AG09309 (cell line): Measurements from ENCODE around the gene PRKG1.
"Not testable (repeated sequence)": the region's sequence is repeated elsewhere in the genome, so short reads cannot be mapped to it uniquely, and the experiment has no call there.

Experiments used
- DNase-seq: peaks from one replicate; pipeline ENCODE4 v3.0.0-alpha.2; 2010; ENCODE audit warnings: low read depth
- H3K4me3 ChIP-seq: 2 replicates; pipeline ENCODE4 v1.5.1; 2011; ENCODE audit warnings: mild to moderate bottlenecking, low read depth, low read length, moderate library complexity; ENCODE audit not compliant: control insufficient read depth
- TF ChIP-seq, protein P1 (sequence below): IDR thresholded peaks from 2 replicates; pipeline ENCODE4 v1.5.1; 2011; ENCODE audit warnings: mild to moderate bottlenecking, low read depth, low read length, inconsistent platforms; ENCODE audit not compliant: insufficient read depth, control insufficient read depth; ENCODE audit errors: missing control alignments

The PRKG1 gene

DNA sequence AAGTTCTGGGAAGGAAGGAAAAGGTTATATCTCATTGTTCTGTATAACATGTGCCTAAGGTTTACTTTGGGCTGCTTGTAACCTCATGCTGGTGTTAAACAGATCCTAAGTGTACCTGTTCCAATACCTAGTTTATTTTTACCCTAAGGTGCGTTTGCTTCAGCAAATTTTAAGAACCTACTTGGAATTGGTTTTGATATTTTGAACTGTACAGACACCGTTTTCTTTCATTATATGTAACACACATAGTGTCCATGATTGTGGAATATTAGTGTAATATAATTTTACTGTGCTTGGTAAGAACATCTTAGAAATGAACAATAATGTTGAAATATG, 954.2 kb downstream of the PRKG1 start:
- TF ChIP-seq, protein P1, sequence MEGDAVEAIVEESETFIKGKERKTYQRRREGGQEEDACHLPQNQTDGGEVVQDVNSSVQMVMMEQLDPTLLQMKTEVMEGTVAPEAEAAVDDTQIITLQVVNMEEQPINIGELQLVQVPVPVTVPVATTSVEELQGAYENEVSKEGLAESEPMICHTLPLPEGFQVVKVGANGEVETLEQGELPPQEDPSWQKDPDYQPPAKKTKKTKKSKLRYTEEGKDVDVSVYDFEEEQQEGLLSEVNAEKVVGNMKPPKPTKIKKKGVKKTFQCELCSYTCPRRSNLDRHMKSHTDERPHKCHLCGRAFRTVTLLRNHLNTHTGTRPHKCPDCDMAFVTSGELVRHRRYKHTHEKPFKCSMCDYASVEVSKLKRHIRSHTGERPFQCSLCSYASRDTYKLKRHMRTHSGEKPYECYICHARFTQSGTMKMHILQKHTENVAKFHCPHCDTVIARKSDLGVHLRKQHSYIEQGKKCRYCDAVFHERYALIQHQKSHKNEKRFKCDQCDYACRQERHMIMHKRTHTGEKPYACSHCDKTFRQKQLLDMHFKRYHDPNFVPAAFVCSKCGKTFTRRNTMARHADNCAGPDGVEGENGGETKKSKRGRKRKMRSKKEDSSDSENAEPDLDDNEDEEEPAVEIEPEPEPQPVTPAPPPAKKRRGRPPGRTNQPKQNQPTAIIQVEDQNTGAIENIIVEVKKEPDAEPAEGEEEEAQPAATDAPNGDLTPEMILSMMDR, result no peak
- DNase-seq, result no peak
- no peak overlapping the region for H3K4me3 ChIP-seq

DNA sequence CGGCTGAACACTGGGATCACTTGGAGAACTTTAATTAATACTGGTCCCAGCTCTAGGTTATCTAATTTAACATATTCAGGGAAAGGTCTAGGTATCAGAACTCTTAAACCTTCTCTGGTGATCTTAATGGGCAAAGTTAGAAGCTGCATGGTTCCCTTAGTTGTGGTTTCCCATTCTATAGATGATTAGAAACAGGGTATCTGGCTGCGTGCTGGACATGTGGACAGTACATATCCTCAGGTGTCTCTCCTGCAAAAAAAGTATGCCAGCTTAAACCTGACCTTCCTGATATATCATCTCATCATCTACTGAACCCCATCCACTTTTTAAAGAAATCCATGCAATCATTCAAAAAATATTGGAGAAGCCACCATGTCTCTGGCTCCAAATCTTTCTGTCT, 955.3 kb downstream of the PRKG1 start:
- TF ChIP-seq, protein P1, result no peak

DNA sequence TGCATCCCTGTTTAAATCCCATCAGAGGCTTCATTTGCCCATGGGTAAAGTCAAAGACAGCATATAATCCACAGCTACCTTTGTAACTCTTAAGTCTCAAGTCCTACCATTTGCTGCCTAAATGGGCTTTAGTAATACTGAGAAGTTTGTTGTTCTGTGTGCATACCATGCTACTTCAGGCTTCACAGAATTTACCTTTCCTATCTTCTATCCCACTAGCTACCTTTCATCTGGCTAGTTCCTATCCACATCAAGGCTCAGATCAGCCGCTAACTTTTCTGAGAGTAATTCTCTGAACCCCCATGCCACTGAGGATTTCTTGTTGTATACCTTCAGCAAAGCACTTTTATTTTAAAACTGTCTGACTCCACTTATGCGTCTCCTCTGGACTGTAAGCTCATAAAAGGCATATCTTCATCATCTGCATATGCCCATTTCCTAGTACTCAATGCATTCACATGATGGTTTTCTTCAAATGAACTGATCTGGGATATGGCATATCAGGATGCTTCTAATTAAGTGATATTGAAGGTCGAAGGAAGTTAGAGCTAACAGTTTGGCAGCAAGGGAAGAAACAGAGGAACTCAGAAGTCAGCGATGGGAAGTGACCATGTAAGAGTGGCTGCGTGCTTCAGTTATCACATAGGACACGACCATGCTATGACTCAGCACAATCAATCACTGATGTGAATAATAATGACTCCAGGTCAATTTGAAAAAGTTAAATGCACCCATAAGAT, 955.9 kb downstream of the PRKG1 start:
- H3K4me3 ChIP-seq, result no peak overlapping the region
- DNase-seq, result no peak
- TF ChIP-seq, protein P1, result no peak

More for the DNA sequence above, 955.3 kb downstream of the PRKG1 start:
- H3K4me3 ChIP-seq, result no peak overlapping the region
- no peak for DNase-seq

DNA sequence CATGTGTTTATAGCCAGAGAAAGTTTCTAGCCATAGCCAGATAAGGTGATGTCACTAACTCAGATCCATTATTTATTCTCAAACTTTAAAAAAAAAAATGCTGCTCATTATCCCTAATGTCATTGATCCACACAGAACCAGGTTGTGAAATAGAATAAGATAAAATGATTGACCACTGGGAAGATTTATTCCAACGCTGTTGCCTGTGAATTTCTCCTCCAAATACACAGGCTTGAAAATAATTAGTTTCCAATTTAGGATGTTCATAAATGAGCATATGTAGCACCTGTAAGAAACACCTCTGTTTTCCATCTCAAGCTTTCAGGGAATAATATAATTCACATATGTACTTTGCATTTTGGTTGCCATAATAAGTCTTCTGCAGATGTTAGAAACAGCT, 956.7 kb downstream of the PRKG1 start:
- DNase-seq, result no peak
- H3K4me3 ChIP-seq, result no peak overlapping the region
- TF ChIP-seq, protein P1, result no peak

DNA sequence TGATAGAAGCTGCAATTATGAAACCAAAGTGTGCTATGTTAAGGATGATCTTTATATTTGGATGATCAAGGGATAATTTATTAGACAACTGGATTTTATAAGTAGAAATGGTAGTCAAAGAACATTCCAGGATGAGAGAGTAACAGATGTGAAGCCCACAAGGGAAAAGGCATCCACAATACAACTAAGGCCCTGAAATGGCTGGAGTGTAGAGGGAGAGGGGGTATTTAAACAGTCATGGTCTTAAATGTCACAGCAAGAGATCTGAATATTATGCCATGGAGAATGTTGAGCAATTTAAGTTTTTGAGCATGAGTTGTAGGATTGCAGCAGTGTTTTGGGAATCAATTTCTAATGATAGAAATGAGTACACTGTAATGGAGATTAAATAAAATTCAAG, 957.5 kb downstream of the PRKG1 start:
- TF ChIP-seq, protein P1, result no peak
- no peak for DNase-seq
- no peak overlapping the region for H3K4me3 ChIP-seq

DNA sequence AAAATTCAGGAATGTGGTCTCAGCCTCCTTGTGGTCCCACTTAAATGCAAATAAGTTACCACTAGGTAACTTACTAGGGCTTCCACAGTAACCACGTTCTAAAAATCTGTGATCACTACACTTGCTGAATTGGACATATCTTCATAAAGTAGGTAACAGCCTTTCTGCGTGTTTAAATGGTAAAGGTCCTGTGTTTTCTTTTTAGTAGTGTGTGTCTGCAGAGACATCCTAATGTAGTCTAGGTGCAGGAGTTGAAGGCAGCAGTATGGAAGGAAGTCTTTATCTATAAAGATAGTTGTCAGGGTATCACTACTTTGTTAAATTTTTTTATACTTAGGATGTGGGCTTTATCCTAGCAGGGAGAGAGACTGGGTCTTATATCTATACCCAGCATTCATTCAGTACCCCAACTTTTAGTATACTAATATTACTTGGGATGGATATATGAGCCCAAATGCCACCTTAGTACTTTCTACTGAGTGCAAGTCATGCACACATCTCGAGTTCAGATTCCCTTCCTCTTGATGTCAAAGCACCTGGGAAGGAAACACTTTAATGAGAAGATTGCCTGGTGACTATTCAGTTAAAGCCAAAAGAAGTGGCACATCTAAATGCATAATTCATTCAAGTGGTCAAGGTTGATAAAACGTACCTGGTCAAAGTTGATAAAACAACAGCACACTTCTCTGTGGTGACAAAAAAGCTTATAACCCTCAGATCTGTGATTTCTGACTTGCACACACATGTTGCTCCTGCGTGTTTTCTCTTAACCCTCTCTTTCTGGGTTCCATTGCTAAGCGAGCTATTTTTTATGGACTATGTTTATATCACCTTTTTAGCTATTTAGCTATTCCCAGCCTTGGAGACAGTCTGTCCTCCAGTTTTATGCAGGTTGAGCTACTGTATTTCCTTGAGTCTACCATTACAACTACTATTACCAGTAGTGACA, 958.7 kb downstream of the PRKG1 start:
- no peak for DNase-seq
- H3K4me3 ChIP-seq, result no peak overlapping the region
- TF ChIP-seq, protein P1, result no peak

DNA sequence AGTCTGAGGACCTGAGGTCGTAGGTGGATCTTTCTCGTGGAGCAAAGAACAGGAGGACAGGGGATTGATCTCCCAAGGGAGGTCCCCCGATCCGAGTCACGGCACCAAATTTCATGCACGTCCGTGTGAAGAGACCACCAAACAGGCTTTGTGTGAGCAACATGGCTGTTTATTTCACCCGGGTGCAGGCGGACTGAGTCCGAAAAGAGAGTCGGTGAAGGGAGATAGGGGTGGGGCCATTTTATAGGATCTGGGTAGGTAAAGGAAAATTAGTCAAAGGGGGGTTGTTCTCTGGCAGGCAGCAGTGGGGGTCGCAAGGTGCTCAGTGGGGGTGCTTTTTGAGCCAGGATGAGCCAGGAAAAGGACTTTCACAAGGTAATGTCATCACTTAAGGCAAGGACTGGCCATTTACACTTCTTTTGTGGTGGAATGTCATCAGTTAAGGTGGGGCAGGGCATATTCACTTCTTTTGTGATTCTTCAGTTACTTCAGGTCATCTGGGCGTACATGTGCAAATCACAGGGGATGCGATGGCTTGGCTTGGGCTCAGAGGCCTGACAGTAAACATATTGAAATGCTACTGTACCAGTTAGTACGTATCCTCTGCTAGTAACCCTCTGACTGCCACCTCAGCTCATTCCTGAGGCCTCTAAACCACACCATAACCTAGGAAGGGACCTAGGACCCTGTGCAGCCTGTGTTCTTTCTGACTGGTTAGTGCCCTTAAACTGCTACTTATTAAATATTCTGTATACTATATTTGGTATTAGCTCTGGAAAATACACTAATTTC, 964.9 kb downstream of the PRKG1 start:
- not testable (repeated sequence) for DNase-seq, H3K4me3 ChIP-seq
